SU-DHL-6 (cell line): ENCODE results near the gene CTNNB1.

Experiments
- H2AFZ ChIP-seq: fragments of 200-600 bp; sonication (generic); 2 replicates; pipeline ENCODE4 v1.6.1; 2014; ENCODE audit warnings: low read depth, mild to moderate bottlenecking, moderate library complexity, mixed read lengths, antibody characterized with exemption, low read length; ENCODE audit not compliant: severe bottlenecking
- H3F3A ChIP-seq: fragments of 200-600 bp; shearing (Covaris generic); 2 replicates; pipeline ENCODE4 v1.6.0; 2016; ENCODE audit warnings: antibody characterized with exemption, mild to moderate bottlenecking; ENCODE audit not compliant: insufficient read depth
- H3K27ac ChIP-seq: fragments of 200-600 bp; sonication (generic); 2 replicates; pipeline ENCODE4 v1.5.1; 2016; ENCODE audit warnings: low read depth, mild to moderate bottlenecking, low read length, moderate library complexity, mixed read lengths
- H3K27me3 ChIP-seq: fragments of 200-600 bp; sonication (generic), shearing (Covaris generic); 2 replicates; pipeline ENCODE4 v1.6.0; 2014; ENCODE audit warnings: mild to moderate bottlenecking, low read length
- H3K36me3 ChIP-seq: fragments of 200-600 bp; sonication (generic); 2 replicates; pipeline ENCODE4 v1.6.1; 2014; ENCODE audit warnings: mild to moderate bottlenecking, low read length, mixed read lengths
- H3K4me2 ChIP-seq: fragments of 300-600, 200-600 bp; shearing (Covaris generic), sonication (generic); 2 replicates; pipeline ENCODE4 v1.6.0; 2014; ENCODE audit warnings: low read length, low read depth, mild to moderate bottlenecking; ENCODE audit not compliant: poor library complexity, severe bottlenecking
- H3K4me3 ChIP-seq: fragments of 200-600 bp; sonication (generic); 2 replicates; pipeline ENCODE4 v1.5.1; 2014; ENCODE audit warnings: antibody characterized with exemption, low read length, mild to moderate bottlenecking, mixed read lengths; ENCODE audit not compliant: insufficient read depth, poor library complexity, severe bottlenecking
- H3K79me2 ChIP-seq: fragments of 200-600 bp; sonication (generic); 2 replicates; pipeline ENCODE4 v1.6.1; 2014; ENCODE audit warnings: mild to moderate bottlenecking, low read length, moderate library complexity; ENCODE audit not compliant: insufficient read depth
- H3K9ac ChIP-seq: fragments of 200-600 bp; sonication (generic); 2 replicates; pipeline ENCODE4 v1.7.0; 2014; ENCODE audit warnings: mild to moderate bottlenecking, low read length
- H3K9me2 ChIP-seq: fragments of 200-600 bp; sonication (generic); replicated peaks from 2 replicates; pipeline ENCODE4 v1.6.1; 2014; ENCODE audit warnings: low read length; ENCODE audit not compliant: insufficient read depth
- H3K9me3 ChIP-seq: fragments of 200-600 bp; sonication (generic); 2 replicates; pipeline ENCODE4 v1.6.1; 2014; ENCODE audit warnings: low read length, mixed read lengths; ENCODE audit not compliant: insufficient read depth
- H4K20me1 ChIP-seq: fragments of 200-600 bp; sonication (generic); 2 replicates; pipeline ENCODE4 v1.6.1; 2014; ENCODE audit warnings: low read depth, mild to moderate bottlenecking, antibody characterized with exemption, low read length, moderate library complexity, mixed read lengths
- CTCF ChIP-seq: fragments of 200-600 bp; sonication (generic); IDR thresholded peaks from one replicate; pipeline ENCODE4 v1.5.1; 2017; ENCODE audit warnings: antibody characterized with exemption, mild to moderate bottlenecking, low read length, moderate library complexity; ENCODE audit not compliant: insufficient read depth, poor library complexity, severe bottlenecking
- EZH2phosphoT487 ChIP-seq: fragments of 200-600 bp; sonication (generic), shearing (Covaris generic); conservative IDR thresholded peaks from 2 replicates; pipeline ENCODE4 v1.6.1; 2018; ENCODE audit warnings: mild to moderate bottlenecking, antibody characterized with exemption, low read length, moderate library complexity, mixed read lengths

The CTNNB1 gene

GRCh38 chr3:41265823-41266273, 66.5 kb downstream of the CTNNB1 start:
- H3K79me2 ChIP-seq, result no peaks in the 10 kb centered on the region
- no peaks in the 10 kb centered on the region for H3F3A ChIP-seq
- H4K20me1 ChIP-seq, result no peaks in the 10 kb centered on the region
- H3K9me2 ChIP-seq, result no peaks in the 10 kb centered on the region
- H3K4me2 ChIP-seq, result no peak overlapping the region
- H3K9me3 ChIP-seq, result no peaks in the 10 kb centered on the region
- H2AFZ ChIP-seq, result no peak overlapping the region
- no peak overlapping the region for H3K9ac ChIP-seq
- TF ChIP-seq EZH2phosphoT487, result no peak
- TF ChIP-seq CTCF, result no peak
- no peak overlapping the region for H3K27ac ChIP-seq
- no peaks in the 10 kb centered on the region for H3K36me3 ChIP-seq
- H3K4me3 ChIP-seq, result no peak overlapping the region
- H3K27me3 ChIP-seq, result no peaks in the 10 kb centered on the region

- Histone ChIP-seq H3F3A (no peaks in the 10 kb centered on the region), H4K20me1 (no peaks in the 10 kb centered on the region), H3K9me2 (no peaks in the 10 kb centered on the region), H3K4me2 (no peak overlapping the region), H3K79me2 (no peaks in the 10 kb centered on the region), H3K27ac (no peak overlapping the region), H3K4me3 (no peak overlapping the region), H3K9me3 (peaks cover 5% of the 10 kb centered on the region; the same call in 1 of the 2 replicates), H3K36me3 (no peaks in the 10 kb centered on the region), H2AFZ (no peak overlapping the region), H3K27me3 (no peaks in the 10 kb centered on the region), H3K9ac (no peak overlapping the region)
- TF ChIP-seq EZH2phosphoT487 (no peak), CTCF (no peak)
Measured at GRCh38 chr3:41267975-41268640, 68.8 kb downstream of the CTNNB1 start.

- no peak overlapping the region for H2AFZ ChIP-seq
- H3K4me3 ChIP-seq, result no peak overlapping the region
- H3K79me2 ChIP-seq, result no peaks in the 10 kb centered on the region
- H3K4me2 ChIP-seq, result no peak overlapping the region
- H3K27ac ChIP-seq, result no peak overlapping the region
- H3K9me3 ChIP-seq, result peaks cover 5% of the 10 kb centered on the region; the same call in 1 of the 2 replicates
- no peak overlapping the region for H3K9ac ChIP-seq
- H3F3A ChIP-seq, result no peaks in the 10 kb centered on the region
- H3K27me3 ChIP-seq, result no peaks in the 10 kb centered on the region
- no peaks in the 10 kb centered on the region for H3K36me3 ChIP-seq
- no peaks in the 10 kb centered on the region for H4K20me1 ChIP-seq
- no peak for TF ChIP-seq EZH2phosphoT487
- no peak for TF ChIP-seq CTCF
- H3K9me2 ChIP-seq, result no peaks in the 10 kb centered on the region
Measured at GRCh38 chr3:41272667-41273066, 73.4 kb downstream of the CTNNB1 start.
